G401 (cell line): ENCODE results near the gene NOTCH3. TPM values are rescaled to one million over a fixed set of nuclear protein-coding genes. Genes with fewer than 3 reads are reported as not detected.

Experiments used
- DNase-seq: peaks from one replicate; pipeline ENCODE4 v3.0.0-alpha.2; 2015; ENCODE audit warnings: low spot score
- in situ Hi-C: cut with HindIII; loops from 2 replicates; pipeline ENCODE4 v1.10.0; 2016; ENCODE audit warnings: low sequenced_read_pairs, mixed read lengths
- total RNA-seq: library from RNA; depleted of rRNA; stranded (reverse); fragments of >200 nt; shearing (Covaris generic); gene quantifications from 2 replicates; pipeline ENCODE4 v1.2.3, GENCODE V29; 2014; rRNA removed

NOTCH3 gene
- total RNA-seq, 1 experiment from 2014 or later: 16.4 TPM

GRCh38 chr19:15115080-15115479 is 85.7 kb downstream of the NOTCH3 start:
- no peak for DNase-seq
- in situ Hi-C loops: no loop called here

- in situ Hi-C loops: no loop called here
Measured at GRCh38 chr19:15114153-15114540, 86.6 kb downstream of the NOTCH3 start.

GRCh38 chr19:15113245-15114152 is 87.3 kb downstream of the NOTCH3 start:
- no peak for DNase-seq
- in situ Hi-C loops: no loop called here

More at GRCh38 chr19:15114153-15114540, 86.6 kb downstream of the NOTCH3 start:
- DNase-seq: no peak

DNA sequence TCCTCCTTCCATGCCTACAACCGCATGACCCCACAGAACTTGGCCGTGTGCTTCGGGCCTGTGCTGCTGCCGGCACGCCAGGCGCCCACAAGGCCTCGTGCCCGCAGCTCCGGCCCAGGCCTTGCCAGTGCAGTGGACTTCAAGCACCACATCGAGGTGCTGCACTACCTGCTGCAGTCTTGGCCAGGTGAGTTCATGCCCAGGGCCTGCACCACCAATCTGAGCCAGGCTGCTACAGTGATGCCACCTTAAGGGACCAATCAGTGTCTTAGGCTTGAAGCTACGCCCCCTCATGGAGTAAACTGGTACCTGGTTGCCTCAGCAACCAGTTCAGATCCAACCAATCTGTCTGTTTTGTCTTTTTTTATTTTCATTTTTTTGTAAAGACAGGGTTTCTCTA is 88.4 kb downstream of the NOTCH3 start:
- no peak for DNase-seq
- in situ Hi-C loops: no loop called here

GRCh38 chr19:15111758-15112157 is 89.0 kb downstream of the NOTCH3 start:
- DNase-seq: no peak
- in situ Hi-C loops: no loop called here

DNA sequence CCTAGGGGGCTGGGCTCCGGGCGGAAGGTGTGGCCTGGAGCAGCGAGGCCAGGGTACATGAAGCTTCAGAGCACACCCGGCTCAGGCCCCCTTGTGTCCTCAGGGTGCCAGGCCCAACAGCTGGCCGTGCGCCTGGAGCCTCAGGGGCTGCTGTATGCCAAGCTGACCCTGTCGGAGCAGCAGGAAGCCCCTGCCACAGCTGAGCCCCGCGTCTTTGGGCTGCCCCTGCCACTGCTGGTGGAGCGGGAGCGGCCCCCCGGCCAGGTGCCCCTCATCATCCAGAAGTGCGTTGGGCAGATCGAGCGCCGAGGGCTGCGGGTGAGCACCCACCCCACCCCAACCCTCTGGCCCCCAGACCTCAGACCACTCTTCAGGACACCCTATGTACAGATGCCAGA is 90.4 kb downstream of the NOTCH3 start:
- in situ Hi-C loops: no loop called here
- no peak for DNase-seq

- in situ Hi-C loops: no loop called here
Measured at GRCh38 chr19:15109768-15110417, 90.9 kb downstream of the NOTCH3 start.

More at GRCh38 chr19:15109768-15110417, 90.9 kb downstream of the NOTCH3 start:
- DNase-seq: no peak

Other genes with a start within 250 kb of the NOTCH3 start
- 3.7 TPM in 1 of 2 replicates, not detected in the other for gene SLC1A6, start 221.1 kb downstream of the NOTCH3 start, total RNA-seq
- gene CASP14, start 151.5 kb downstream of the NOTCH3 start, total RNA-seq: not detected in 2 replicates
- gene OR1I1, start 118.8 kb downstream of the NOTCH3 start, total RNA-seq: not detected in 2 replicates
- 43.0 and 56.5 TPM in 2 replicates for gene SYDE1, start 93.6 kb downstream of the NOTCH3 start, total RNA-seq
- not detected in 2 replicates for gene EPHX3, start 31.5 kb upstream of the NOTCH3 start, total RNA-seq
- 7.4 and 8.6 TPM in 2 replicates for gene BRD4, start 131.5 kb upstream of the NOTCH3 start, total RNA-seq
- gene AKAP8, start 178.8 kb upstream of the NOTCH3 start, total RNA-seq: 19.6 and 25.3 TPM in 2 replicates
- 86.3 and 92.4 TPM in 2 replicates for gene AKAP8L, start 218.0 kb upstream of the NOTCH3 start, total RNA-seq
- 24.9 and 28.2 TPM in 2 replicates for gene WIZ, start 249.0 kb upstream of the NOTCH3 start, total RNA-seq